Heart right ventricle (tissue), 16 donors: Measurements from ENCODE around the gene ARID4B. TPM values are rescaled to one million over a fixed set of nuclear protein-coding genes. Genes with fewer than 3 reads are reported as not detected.

Experiments used
- ATAC-seq, 8 donors: fragments of 200-7000 bp; cut with Tn5 transposase; one replicate each; pipeline ENCODE4 v1.9.1; 2020; ENCODE audit warnings: mild to moderate bottlenecking in 8 of 8, moderate library complexity in 8 of 8, moderate number of reproducible peaks in 1 of 8
- DNase-seq, 2 donors: peaks; one replicate each; pipeline ENCODE4 v3.0.0-alpha.2; 2020
- H3K27ac ChIP-seq, 10 donors: fragments of 200-600 bp; sonication (generic) in 2 of 10; one replicate each; pipeline versions ENCODE4 v1.5.0 to v1.8.0; 2020 to 2022; ENCODE audit warnings: mild to moderate bottlenecking in 3 of 10
- H3K27me3 ChIP-seq, 7 donors: fragments of 200-600 bp; one replicate each; pipeline ENCODE4 v1.8.0; 2021 to 2022; ENCODE audit warnings: mild to moderate bottlenecking in 2 of 7
- H3K36me3 ChIP-seq, 9 donors: fragments of 200-600 bp; sonication (generic) in 1 of 9; one replicate each; pipeline versions ENCODE4 v1.5.0 to v1.8.0; 2020 to 2022; ENCODE audit warnings: mild to moderate bottlenecking in 2 of 9
- H3K4me1 ChIP-seq, 9 donors: fragments of 200-600 bp; sonication (generic) in 1 of 9; one replicate each; pipeline versions ENCODE4 v1.5.0 to v1.8.0; 2020 to 2022; ENCODE audit warnings: mild to moderate bottlenecking in 4 of 9
- H3K4me3 ChIP-seq, 10 donors: fragments of 200-600 bp; sonication (generic) in 2 of 10; one replicate each; pipeline versions ENCODE4 v1.5.0 to v1.8.0; 2020 to 2022; ENCODE audit warnings: mild to moderate bottlenecking in 7 of 10, moderate library complexity in 2 of 10
- H3K9me3 ChIP-seq, 11 donors: fragments of 200-600 bp in 10 of 11; sonication (generic) in 2 of 11; one replicate each; pipeline versions ENCODE4 v1.5.0 to v1.8.0; 2013 to 2022; ENCODE audit warnings: mild to moderate bottlenecking in 2 of 11, control low read depth in 1 of 11, moderate library complexity in 1 of 11
- WGBS, 2 donors: extraction: QIAGEN DNeasy Blood & Tissue Kit; methylation state at CpG; one replicate each; pipeline ENCODE4 v1.1.7; 2013; ENCODE audit warnings: inconsistent platforms in 1 of 2; 5-methylcytosine and 5-hydroxymethylcytosine counted together
- intact Hi-C, 10 donors: fragments of 100-400 bp; cut with DNase I; formaldehyde crosslinking; loops; one replicate each; pipeline versions ENCODE4 v1.11.1 to v1.14.2; 2022
- polyA plus RNA-seq, 2 donors: library from polyadenylated mRNA; stranded (reverse); fragments of 200-250 nt; gene quantifications; one replicate each; pipeline ENCODE4 v1.2.3, GENCODE V29; 2013
- total RNA-seq, 10 donors: library from RNA; stranded (reverse); fragmentation: NEBNext Ultra II Directional in 3 of 10; extraction: Animal tissue kit (Norgen Biotek cat#: 25700) in 3 of 10; gene quantifications; one replicate each; pipeline versions ENCODE4 v1.2.1 to v1.2.4, GENCODE V29; 2021 to 2023
- TF ChIP-seq, protein P1 (sequence below), 9 donors: fragments of 200-600 bp; sonication (generic) in 2 of 9; IDR thresholded peaks; one replicate each; pipeline versions ENCODE4 v1.5.0 to v1.8.0; 2021 to 2022; ENCODE audit warnings: antibody characterized with exemption in 9 of 9, mild to moderate bottlenecking in 5 of 9, moderate library complexity in 1 of 9
- donor health status: Arrhythmogenic right ventricular cardiomyopathy.
- donor health status: ischemic (EF 13 %, LVEDD 7.1; RV severe dilation, severe dysfunction).
- donor health status: healthy with polysubstance abuse.
- donor health status: DM: no; HTN: yes; CAD: no.
- donor health status: DM: no; HTN: no; CAD: no.
- donor health status: ischemic (EF 25% LVEDD 6.9; RV normal size, moderate dysfunction).
- donor health status: ischemic (EF 25% LVEDD 5.7; RV mildly dilated, moderate dysfunction).
- donor health status: healthy.
- donor health status: DM: yes; HTN: yes; CAD: no.
- donor health status: Ischemic cardiomyopathy.
- donor health status: ischemic (EF 35%, LVEDD 5.7; RV mildly dilated, moderate dysfunction).
- donor health status: nonischemic (EF 11% LVEDD 7.7; RV severe dilation, severe dysfunction).
- donor health status: DM: yes; HTN: yes; CAD: no.
- donor health status: PGD.
- donor health status: ischemic (EF 29% LVEDD 5.4; RV normal size, mild dysfunction).
- donor health status: nonischemic (EF 23%, LVEDD 6.1; RV moderate dilation, normal function).

ARID4B gene
- total and polyA plus RNA-seq, 12 donors: 4.8 to 21.5 (median 15.5) TPM

DNA sequence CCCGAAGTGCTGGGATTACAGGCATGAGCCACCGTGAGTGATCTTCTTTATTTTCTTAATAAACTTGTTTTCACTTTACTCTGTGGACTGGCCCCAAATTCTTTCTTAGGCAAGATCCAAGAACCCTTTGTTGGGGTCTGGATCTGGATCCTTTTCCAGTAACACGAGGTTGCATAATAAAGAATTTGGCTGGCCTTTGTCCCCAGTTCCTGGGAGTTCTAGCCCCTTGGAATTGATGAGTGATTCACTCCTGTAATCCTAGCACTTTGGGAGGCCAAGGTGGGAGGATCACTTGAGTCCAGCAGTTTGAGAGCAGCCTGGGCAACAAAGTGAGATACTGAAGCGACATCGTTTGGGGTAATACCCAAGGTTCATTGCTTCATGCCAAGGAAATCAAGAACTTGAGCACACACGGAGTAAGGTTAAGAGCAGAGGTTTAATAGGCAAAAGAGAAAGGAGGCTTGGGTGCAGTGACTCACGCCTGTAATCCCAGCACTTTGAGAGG is 197.2 kb downstream of the ARID4B start:
- 88 to 89% methylated on average over 7 of the region's 7 CpGs for WGBS, 2 donors
- H3K9me3 ChIP-seq: no peaks in the 10 kb centered on the region
- H3K36me3 ChIP-seq: peaks cover 0 to 61% (median 20%) of the 10 kb centered on the region in 9 donors
- H3K4me1 ChIP-seq: peaks cover 0 to 27% (median 24%) of the 10 kb centered on the region in 9 donors
- ATAC-seq: no peak
- no peak overlapping the region for H3K27ac ChIP-seq
- H3K4me3 ChIP-seq: no peak overlapping the region
- no peak for DNase-seq
- no peaks in the 10 kb centered on the region for H3K27me3 ChIP-seq
- TF ChIP-seq, protein P1, sequence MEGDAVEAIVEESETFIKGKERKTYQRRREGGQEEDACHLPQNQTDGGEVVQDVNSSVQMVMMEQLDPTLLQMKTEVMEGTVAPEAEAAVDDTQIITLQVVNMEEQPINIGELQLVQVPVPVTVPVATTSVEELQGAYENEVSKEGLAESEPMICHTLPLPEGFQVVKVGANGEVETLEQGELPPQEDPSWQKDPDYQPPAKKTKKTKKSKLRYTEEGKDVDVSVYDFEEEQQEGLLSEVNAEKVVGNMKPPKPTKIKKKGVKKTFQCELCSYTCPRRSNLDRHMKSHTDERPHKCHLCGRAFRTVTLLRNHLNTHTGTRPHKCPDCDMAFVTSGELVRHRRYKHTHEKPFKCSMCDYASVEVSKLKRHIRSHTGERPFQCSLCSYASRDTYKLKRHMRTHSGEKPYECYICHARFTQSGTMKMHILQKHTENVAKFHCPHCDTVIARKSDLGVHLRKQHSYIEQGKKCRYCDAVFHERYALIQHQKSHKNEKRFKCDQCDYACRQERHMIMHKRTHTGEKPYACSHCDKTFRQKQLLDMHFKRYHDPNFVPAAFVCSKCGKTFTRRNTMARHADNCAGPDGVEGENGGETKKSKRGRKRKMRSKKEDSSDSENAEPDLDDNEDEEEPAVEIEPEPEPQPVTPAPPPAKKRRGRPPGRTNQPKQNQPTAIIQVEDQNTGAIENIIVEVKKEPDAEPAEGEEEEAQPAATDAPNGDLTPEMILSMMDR (IDR thresholded peaks at IDR 0.05): no peak
- intact Hi-C loops: no loop called here

DNA sequence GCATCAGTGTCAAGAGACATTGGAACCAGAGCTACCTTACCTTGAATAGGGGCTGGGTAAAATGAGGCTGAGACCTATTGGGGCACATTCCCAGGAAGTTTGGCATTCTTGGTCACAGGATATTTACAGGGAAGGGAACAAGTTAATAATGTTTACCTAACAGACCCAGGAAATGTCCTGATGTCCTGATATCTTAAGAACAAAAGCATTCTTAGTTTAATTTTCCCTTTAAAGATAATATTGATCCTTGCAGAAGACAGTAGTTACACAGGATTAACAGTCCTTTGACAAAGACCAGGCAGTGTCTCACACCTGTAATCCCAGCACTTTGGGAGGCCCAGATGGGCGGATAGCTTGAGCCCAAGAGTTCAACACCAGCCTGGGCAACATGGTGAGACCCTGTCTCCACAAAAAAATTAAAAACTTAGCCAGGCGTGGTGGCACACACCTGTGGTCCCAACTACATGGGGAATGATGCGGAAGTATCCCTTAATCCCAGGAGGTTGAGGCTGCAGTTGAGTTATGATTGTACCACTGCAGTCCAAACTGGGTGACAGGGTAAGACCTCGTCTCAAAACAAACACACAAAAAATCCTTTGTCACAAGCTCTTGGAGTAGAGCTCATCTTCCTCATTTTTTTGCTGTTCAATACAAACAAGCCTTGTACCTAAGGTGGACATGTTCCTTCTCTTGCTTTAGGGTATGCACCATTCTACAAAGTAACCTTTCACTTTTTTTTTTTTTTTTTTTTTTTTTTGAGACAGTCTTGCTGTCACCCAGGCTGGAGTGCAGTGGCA is 198.0 kb downstream of the ARID4B start:
- peak overlapping the region in 1 of 10 donors; percentile 93 for H3K27ac ChIP-seq
- intact Hi-C loops: loop anchor here in 1 of 10 donors (2.0 kb wide), 1 partner anchor 199 kb away; the partner anchor contains the start of genes ARID4B and GGPS1
- DNase-seq (no peak), ATAC-seq (no peak)
- H3K4me1 ChIP-seq: peaks cover 0 to 35% (median 26%) of the 10 kb centered on the region in 9 donors
- 96 to 97% methylated on average over 4 of the region's 4 CpGs for WGBS, 2 donors
- H3K4me3 ChIP-seq: no peak overlapping the region
- no peaks in the 10 kb centered on the region for H3K9me3 ChIP-seq
- TF ChIP-seq, protein P1 (IDR thresholded peaks at IDR 0.05): no peak
- H3K36me3 ChIP-seq: peaks cover 0 to 56% (median 15%) of the 10 kb centered on the region in 9 donors
- H3K27me3 ChIP-seq: no peaks in the 10 kb centered on the region

DNA sequence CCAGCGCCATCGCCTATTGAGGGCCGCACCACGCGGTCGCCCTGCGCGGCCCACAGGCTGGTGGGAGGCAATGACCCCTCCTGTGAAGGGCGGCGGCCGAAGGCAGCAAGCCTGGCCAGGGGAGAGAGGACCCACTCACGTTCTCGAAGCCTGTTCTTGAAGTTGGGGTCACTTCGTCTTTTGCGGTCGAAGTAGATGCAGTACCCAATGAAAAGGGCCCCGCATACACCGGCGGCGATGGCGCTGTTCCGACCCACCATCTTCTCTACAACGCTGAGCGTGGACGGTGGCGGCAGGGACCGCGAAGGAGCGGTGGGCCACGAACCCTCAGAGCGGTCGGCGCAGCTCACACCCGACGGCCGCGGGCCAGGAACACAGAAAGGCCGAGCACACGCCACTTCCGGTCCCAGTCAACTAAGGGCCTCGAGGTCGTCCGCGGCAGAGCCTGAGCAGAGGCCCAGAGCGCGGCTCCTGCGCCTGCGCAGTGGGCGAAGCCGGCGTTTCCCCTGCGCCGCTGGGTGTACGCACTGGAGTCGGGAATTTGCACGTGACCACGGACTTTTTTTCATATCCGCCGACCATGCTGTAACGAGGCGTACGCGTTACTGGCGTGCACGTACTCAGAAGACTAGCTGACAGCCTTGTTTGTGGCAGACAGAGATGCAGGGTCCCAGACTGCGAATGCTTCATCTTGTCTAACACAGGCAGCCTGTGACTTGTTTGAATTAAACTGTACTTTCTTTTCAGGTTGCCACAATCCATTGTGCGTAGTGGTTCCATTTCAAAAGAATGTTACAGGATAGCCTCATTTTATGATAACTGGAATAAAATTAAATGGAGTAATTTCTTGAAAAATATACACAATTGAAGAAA is 199.3 kb downstream of the ARID4B start, which contains the start of gene TOMM20:
TSS of gene TOMM20 (minus strand) at position 382 of the 873 bp plus-strand sequence. CDS start at position 260, 122 bp downstream.
- Histone ChIP-seq H3K4me3 (peak within 1 kb of the TSS; percentile 55 to 95 (median 76)), H3K27ac (peak within 1 kb of the TSS; percentile 30 to 94 (median 90)), H3K36me3 (peaks cover 0 to 53% (median 5%) of the 10 kb centered on the region in 9 donors), H3K4me1 (peaks cover 0 to 48% (median 30%) of the 10 kb centered on the region in 9 donors), H3K9me3 (no peaks in the 10 kb centered on the region), H3K27me3 (no peaks in the 10 kb centered on the region)
- DNase-seq (peak; percentile 95 to 97), ATAC-seq (peak; percentile 98 to 99 (median 99))
- 1 to 2% methylated on average over 67 of the region's 67 CpGs for WGBS, 2 donors
- TF ChIP-seq, protein P1 (IDR thresholded peaks at IDR 0.05): peak in 2 of 9 donors; percentile 10 to 24
- intact Hi-C loops: loop anchor here in 1 of 10 donors (2.0 kb wide), 1 partner anchor 200 kb away; the partner anchor contains the start of genes ARID4B and GGPS1
